WI38 (cell line): ENCODE measurements around the gene EIF5AL1.

ENCODE experiments used
- H3K4me3 ChIP-seq: 2 replicates; pipeline ENCODE4 v1.5.1; 2011; ENCODE audit warnings: low read depth, mild to moderate bottlenecking, control low read depth, low read length
- CTCF ChIP-seq: IDR thresholded peaks from 2 replicates; pipeline ENCODE4 v1.5.1; 2012; ENCODE audit warnings: low read depth, mild to moderate bottlenecking, control low read depth, low read length

Gene EIF5AL1

GRCh38 chr10:79560160-79560709 lies 47.9 kb downstream of the EIF5AL1 start, which contains the start of gene SFTPA2:
SFTPA2 (minus strand) TSS chr10:79560407; CDS start chr10:79559483, 924 bp downstream.
- no peak within 1 kb of the TSS for H3K4me3 ChIP-seq
- TF ChIP-seq CTCF, result no peak

GRCh38 chr10:79561257-79561656 lies 48.9 kb downstream of the EIF5AL1 start:
- no peak for TF ChIP-seq CTCF
- no peak overlapping the region for H3K4me3 ChIP-seq

GRCh38 chr10:79562135-79562756 lies 49.9 kb downstream of the EIF5AL1 start:
- H3K4me3 ChIP-seq, result no peak overlapping the region
- peak; percentile 95 for TF ChIP-seq CTCF

GRCh38 chr10:79563426-79563825 lies 51.1 kb downstream of the EIF5AL1 start:
- TF ChIP-seq CTCF, result no peak
- H3K4me3 ChIP-seq, result no peak overlapping the region
